OCI-LY3 (cell line): ENCODE data around the gene ANKRD55.
"Not testable (repeated sequence)": the region's sequence is repeated elsewhere in the genome, so short reads cannot be mapped to it uniquely, and the experiment has no call there.

Experiments
- H2AFZ ChIP-seq: fragments of 200-600, 300-600 bp; shearing (Covaris generic); 2 replicates; pipeline ENCODE4 v1.6.0; 2014; ENCODE audit warnings: antibody characterized with exemption, low read depth, low read length
- H3K27ac ChIP-seq: fragments of 200-600, 300-600 bp; sonication (generic); 2 replicates; pipeline ENCODE4 v1.5.1; 2014; ENCODE audit warnings: mild to moderate bottlenecking, low read length, moderate library complexity, mixed read lengths
- H3K27me3 ChIP-seq: fragments of 200-600, 300-600 bp; sonication (generic); 2 replicates; pipeline ENCODE4 v1.6.1; 2014; ENCODE audit warnings: low read depth, low read length, mixed read lengths
- H3K36me3 ChIP-seq: fragments of 200-600, 300-600 bp; sonication (generic); replicated peaks from 2 replicates; pipeline ENCODE3; 2014; ENCODE audit warnings: low read depth, low read length, mixed read lengths
- H3K4me1 ChIP-seq: fragments of 300-600, 200-600 bp; sonication (generic); 2 replicates; pipeline ENCODE4 v1.6.1; 2014; ENCODE audit warnings: low read length, mixed read lengths
- H3K4me2 ChIP-seq: fragments of 200-600, 300-600 bp; sonication (generic); 2 replicates; pipeline ENCODE4 v1.6.1; 2014; ENCODE audit warnings: low read length, mixed read lengths
- H3K4me3 ChIP-seq: fragments of 300-600, 200-600 bp; sonication (generic); 2 replicates; pipeline ENCODE4 v1.5.1; 2014; ENCODE audit warnings: antibody characterized with exemption, mild to moderate bottlenecking, low read length, moderate library complexity
- H3K79me2 ChIP-seq: fragments of 300-600, 200-600 bp; shearing (Covaris generic); 2 replicates; pipeline ENCODE4 v1.6.1; 2014; ENCODE audit warnings: mild to moderate bottlenecking, low read length, mixed read lengths
- H3K9ac ChIP-seq: fragments of 300-600, 200-600 bp; shearing (Covaris generic); 2 replicates; pipeline ENCODE4 v1.6.0; 2014; ENCODE audit warnings: mild to moderate bottlenecking, low read length, moderate library complexity
- H3K9me3 ChIP-seq: fragments of 200-600, 300-600 bp; shearing (Covaris generic); 2 replicates; pipeline ENCODE4 v1.6.1; 2014; ENCODE audit warnings: low read length, mixed read lengths; ENCODE audit not compliant: insufficient read depth
- H4K20me1 ChIP-seq: fragments of 200-600, 300-600 bp; sonication (generic); 2 replicates; pipeline ENCODE4 v1.6.1; 2016; ENCODE audit warnings: low read length, mixed read lengths; ENCODE audit not compliant: insufficient read depth
- EZH2phosphoT487 ChIP-seq: fragments of 200-600 bp; shearing (Covaris generic); IDR thresholded peaks from 2 replicates; pipeline ENCODE4 v1.6.1; 2018; ENCODE audit warnings: antibody characterized with exemption, mixed run types, low read depth
- TF ChIP-seq, protein P1 (sequence below): fragments of 200-600, 300-600 bp; sonication (generic); IDR thresholded peaks from 2 replicates; pipeline ENCODE4 v1.5.1; 2014; ENCODE audit warnings: antibody characterized with exemption, low read length, low read depth

ANKRD55 gene

DNA sequence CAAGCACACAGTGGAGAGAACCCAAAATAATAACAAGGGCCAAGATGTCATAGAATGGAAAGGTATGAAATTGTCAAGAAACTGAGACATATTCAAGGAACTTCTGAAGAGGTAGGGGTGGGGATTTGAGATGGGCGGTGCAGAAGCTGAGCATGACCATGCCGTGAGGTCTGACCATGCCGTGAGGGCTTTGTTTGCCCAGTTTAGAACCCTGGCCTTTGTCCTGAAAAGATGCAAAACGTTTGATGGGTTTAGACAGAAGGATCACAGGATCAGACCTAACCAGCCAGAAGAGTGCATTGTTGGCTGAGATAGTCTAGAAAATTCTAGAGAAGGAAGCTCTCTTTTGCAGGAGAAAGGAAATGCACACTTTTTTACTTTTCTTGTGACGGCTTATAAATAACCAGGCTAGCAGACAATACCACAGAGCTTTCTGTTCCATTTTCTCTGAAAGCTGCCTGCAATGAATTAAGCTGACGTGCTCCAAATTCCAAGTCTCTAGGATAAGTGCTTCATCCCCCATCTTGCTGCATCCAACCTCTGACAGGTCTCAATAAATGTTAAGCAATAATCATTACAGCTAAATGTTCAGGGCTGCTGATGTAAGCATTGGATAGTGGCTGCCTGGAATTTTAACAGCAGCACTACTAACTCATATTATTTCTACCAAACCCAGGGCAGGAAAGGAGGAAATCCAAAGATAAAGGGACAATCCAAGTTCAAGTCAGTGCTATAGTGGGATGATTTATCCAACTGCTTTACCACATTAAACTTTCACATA lies 127.4 kb downstream of the ANKRD55 start:
- no peak for TF ChIP-seq EZH2phosphoT487
- TF ChIP-seq, protein P1, sequence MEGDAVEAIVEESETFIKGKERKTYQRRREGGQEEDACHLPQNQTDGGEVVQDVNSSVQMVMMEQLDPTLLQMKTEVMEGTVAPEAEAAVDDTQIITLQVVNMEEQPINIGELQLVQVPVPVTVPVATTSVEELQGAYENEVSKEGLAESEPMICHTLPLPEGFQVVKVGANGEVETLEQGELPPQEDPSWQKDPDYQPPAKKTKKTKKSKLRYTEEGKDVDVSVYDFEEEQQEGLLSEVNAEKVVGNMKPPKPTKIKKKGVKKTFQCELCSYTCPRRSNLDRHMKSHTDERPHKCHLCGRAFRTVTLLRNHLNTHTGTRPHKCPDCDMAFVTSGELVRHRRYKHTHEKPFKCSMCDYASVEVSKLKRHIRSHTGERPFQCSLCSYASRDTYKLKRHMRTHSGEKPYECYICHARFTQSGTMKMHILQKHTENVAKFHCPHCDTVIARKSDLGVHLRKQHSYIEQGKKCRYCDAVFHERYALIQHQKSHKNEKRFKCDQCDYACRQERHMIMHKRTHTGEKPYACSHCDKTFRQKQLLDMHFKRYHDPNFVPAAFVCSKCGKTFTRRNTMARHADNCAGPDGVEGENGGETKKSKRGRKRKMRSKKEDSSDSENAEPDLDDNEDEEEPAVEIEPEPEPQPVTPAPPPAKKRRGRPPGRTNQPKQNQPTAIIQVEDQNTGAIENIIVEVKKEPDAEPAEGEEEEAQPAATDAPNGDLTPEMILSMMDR: no peak
- Histone ChIP-seq H3K79me2 (no peaks in the 10 kb centered on the region), H3K4me2 (no peak overlapping the region), H3K36me3 (no peaks in the 10 kb centered on the region), H3K9me3 (no peaks in the 10 kb centered on the region), H3K27ac (no peak overlapping the region), H3K27me3 (no peaks in the 10 kb centered on the region), H3K4me1 (no peaks in the 10 kb centered on the region), H4K20me1 (no peaks in the 10 kb centered on the region), H3K9ac (no peak overlapping the region), H2AFZ (no peak overlapping the region), H3K4me3 (no peak overlapping the region)

DNA sequence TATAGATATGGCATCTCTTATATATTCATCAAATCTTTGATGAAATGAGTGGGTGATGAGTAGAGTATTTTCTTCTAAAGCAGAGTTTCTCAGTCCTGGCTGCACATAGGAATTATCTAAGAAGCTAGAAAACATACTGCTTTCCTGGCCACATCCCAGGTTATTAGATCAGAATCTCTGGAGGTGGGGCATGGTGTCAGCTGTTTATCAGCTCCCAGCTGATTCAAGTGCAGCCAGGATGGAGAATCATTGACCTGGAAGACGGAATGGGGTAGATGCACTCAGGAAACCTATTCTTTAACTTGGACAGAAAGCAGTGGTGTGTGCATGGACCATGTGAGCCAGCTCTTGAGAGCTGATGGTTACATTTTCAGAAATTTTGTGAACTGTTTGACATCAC lies 130.2 kb downstream of the ANKRD55 start:
- Histone ChIP-seq H3K27me3 (no peaks in the 10 kb centered on the region), H3K9ac (no peak overlapping the region), H3K4me3 (no peak overlapping the region), H2AFZ (no peak overlapping the region), H3K79me2 (no peaks in the 10 kb centered on the region), H4K20me1 (no peaks in the 10 kb centered on the region), H3K27ac (no peak overlapping the region), H3K4me2 (no peak overlapping the region), H3K36me3 (no peaks in the 10 kb centered on the region), H3K4me1 (no peaks in the 10 kb centered on the region), H3K9me3 (no peaks in the 10 kb centered on the region)
- TF ChIP-seq EZH2phosphoT487: no peak
- TF ChIP-seq, protein P1: no peak

DNA sequence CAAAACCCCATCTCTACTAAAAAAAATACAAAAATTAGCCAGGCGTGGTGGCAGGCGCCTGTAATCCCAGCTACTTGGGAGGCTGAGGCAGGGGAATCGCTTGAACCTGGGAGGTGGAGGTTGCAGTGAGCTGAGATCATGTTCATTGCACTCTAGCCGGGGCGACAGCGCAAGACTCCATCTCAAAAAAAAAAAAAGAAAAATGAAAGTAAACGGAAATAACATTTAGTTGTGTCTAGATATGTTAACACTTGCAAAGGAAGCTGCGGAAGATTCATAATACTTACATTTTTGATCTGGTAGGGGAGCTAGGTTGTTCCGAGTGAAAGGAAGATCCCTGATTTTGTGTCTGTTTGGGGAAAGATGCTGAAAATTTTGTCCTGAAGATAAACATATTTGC lies 130.9 kb downstream of the ANKRD55 start:
- not testable (repeated sequence) for H3K27ac ChIP-seq, H3K79me2 ChIP-seq, H3K9ac ChIP-seq, H3K4me1 ChIP-seq, H3K36me3 ChIP-seq, H3K9me3 ChIP-seq, H3K4me3 ChIP-seq, H3K4me2 ChIP-seq, H4K20me1 ChIP-seq, H2AFZ ChIP-seq, H3K27me3 ChIP-seq

DNA sequence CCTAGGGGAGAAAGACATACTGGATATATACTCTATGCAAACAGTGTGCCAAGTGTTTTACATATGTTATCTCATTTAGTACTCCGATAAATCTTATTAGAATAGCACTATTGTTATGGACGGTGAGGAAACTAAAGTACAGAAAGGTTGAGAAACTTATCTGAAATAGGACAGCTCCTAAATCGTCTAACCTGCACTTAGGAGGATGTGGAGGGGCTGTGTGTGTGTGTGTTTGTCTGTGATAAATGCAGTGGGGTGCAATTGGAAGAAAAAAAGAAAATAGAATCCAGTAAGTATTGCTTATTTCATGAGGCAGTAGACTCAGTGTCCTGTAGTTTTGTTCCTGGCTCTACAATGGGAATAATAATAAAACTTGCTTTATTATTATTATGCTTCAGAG lies 131.9 kb downstream of the ANKRD55 start:
- Histone ChIP-seq H3K79me2 (no peaks in the 10 kb centered on the region), H2AFZ (no peak overlapping the region), H3K9ac (no peak overlapping the region), H4K20me1 (no peaks in the 10 kb centered on the region), H3K27me3 (no peaks in the 10 kb centered on the region), H3K4me2 (no peak overlapping the region), H3K9me3 (no peaks in the 10 kb centered on the region), H3K4me3 (no peak overlapping the region), H3K27ac (no peak overlapping the region), H3K4me1 (peaks cover under 1% of the 10 kb centered on the region), H3K36me3 (no peaks in the 10 kb centered on the region)
- TF ChIP-seq, protein P1: no peak
- TF ChIP-seq EZH2phosphoT487: no peak
